ENCODE measurements around the gene KRTAP10-4.
"Not testable (repeated sequence)": the region's sequence is repeated elsewhere in the genome, so short reads cannot be mapped to it uniquely, and the experiment has no call there.

Gene KRTAP10-4

DNA sequence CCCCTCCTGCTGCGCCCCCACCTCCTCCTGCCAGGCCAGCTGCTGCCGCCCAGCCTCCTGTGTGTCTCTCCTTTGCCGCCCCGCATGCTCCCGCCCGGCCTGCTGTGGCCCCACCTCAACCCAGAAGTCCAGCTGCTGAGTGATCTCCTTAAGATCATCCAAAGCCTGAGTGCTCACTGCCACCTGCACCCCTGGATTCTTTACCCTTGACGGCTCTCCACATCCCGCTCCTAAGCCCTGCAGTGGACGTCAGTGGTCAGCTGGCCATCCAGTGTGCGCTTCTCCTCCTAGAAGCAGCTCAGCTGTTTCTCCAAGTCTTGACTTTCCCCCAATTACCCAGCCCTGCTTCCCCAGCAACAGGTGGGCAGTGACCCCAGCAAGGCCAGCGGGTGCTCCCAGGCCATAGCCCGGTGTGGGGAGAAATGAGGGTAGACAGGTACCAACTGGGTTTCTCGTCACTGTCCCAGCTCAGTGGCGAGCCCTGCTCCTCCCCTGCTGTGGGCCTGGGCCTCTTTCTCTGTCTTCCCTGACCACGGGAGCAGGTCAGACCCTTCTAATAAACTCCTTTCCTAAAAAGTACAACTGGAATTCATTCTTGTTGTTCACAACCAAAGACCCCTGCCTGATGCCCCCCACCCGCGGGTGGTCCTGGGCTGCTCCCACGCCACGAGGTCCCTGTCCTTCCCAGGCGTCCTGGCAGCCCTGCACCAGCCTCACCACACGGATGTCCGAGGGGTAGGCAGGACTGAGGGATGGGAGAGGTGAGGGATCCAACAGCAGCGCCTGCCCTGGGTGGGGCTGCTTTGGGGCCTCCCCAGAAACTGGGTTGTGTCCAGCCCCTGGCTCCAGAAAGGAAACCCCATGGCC lies 28.3 kb downstream of the KRTAP10-4 start:
- DNase-seq: no peak

DNA sequence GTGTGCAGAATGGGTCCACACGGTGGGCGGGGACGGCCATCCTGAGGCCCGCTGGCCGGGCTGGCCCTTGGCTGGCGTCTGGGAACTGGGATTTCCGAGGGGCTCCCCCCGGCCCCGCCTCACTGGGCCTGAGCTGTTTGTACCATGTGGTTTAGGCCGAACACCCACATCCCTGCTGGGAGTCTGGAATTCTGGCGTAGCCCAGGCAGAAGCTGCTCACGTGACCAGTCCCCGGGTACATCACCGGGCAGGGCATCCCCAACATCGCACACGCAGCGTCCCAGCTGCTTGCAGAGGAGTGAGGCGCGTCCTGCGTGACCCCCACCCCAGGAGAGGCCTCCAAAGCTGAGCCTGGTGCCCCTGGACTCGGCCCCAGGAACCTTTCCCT lies 28.9 kb downstream of the KRTAP10-4 start:
- no peak for DNase-seq

DNA sequence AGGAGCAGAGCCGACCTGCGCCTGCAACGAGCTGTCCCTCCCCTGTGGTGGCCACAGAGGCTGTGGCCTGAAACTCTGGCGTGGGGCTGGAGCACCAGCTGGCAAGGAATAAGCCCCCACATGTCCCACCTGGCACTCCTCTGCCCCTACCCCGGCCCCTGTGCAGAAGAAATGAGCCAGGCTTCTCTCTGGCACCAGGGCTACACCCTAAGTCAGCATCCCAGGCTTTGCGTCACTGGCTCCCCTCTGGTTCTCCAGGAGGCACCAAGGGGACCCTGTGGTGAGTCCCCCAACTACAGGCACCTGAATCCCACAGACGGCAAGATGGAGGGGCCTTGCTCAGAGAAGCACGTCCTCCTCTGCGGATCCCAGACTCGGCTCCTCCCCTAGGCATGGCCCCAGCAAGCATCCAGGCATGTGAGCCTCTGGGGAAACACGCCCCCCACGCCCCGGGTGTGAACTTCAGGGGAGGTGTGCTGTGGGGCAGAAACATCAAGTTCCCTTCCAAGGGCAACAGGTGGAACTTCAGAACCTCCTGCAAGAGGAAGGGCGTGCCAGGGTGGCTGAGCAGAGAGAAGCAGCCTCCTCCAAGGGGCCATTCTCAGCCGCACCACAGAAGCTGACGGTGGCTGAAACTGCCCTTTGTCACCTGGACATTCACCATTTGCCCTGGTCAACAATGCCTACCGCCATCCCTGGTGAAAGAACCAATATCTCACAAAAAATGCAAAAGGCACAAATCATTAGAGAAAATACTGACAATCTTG lies 29.8 kb downstream of the KRTAP10-4 start:
- DNase-seq: no peak

DNA sequence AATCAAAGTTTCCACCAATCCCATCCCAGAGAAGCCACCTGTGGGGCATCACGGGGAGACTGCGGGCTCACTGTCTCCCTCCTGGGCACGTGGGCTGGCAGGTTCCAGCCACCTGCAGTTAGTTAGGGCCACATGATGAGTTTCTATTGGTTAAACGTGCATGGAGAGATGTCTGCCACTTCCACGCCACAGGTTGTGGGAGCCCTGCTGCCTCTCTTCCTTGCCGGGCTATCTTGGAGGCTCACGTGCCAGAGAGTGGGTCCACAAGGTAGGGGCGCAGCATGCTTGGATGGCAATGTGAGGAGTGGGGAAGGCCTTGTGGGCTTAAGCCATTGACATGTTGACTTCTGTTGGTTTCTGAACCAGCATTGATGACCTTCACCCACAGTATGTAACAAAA lies 30.4 kb downstream of the KRTAP10-4 start:
- DNase-seq: no peak

DNA sequence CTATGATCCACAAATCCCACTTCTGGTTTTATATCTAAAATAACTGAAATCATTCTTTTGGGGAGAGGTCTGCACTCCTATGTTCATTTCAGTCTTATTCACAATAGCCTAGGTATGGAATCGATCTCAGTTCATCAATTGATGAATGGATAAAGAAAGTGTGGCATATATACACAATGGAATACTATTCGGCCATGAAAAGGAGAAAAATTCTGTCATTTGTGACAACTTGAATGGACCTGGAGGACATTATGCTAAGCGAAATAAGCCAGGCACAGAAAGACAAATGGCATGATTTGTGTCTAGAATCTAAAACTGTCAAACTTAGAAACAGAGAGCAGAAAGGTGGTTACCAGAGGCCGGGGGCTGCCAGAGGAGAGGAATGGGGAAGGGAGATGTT lies 33.0 kb downstream of the KRTAP10-4 start:
- DNase-seq: no peak

DNA sequence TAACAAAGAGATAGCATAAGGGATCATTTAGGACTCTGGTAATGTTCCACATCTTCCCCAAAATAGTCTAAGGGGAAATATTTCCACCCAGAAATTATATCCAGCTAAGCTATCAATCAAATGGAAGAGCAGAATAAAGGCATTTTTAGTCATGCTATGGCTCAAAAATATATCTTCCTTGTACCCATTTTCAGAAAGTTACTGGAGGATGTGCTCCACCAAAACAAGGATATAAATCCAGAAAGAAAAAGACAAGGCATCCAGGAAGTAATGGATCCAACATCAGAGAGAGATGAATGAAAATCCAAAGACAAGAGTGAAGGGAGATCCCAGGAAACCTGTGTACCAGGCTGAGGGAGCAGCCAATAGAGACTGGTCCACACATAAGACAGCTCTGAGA lies 35.7 kb downstream of the KRTAP10-4 start:
- no peak for DNase-seq

DNA sequence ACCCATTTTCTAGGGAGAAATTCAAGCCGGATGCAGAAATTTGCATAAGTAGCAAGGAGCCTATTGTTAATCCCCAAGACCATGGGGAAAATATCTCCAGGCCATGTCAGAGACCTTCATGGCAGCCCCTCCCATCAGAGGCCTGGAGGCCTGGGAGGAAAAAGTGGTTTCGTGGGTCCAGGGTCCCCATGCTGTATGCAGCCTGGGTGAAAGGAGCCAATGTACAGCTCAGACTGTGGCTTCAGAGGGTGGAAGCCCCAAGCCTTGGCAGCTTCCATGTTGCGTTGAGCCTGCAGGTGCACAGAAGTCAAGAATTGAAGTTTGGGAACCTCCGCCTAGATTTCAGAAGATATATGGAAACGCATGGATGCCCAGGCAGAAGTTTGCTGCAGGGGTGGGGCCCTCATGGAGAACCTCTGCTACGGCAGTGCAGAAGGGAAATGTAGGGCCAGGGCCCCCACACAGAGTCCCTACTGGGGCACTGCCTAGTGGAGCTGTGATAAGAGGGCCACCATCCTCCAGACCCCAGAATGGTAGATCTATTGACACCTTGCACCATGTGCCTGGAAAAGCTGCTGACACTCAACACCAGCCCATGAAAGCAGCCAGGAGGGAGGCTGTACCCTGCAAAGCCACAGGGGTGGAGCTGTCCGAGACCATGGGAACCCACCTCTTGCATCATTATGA lies 36.8 kb downstream of the KRTAP10-4 start:
- DNase-seq: not testable (repeated sequence)

DNA sequence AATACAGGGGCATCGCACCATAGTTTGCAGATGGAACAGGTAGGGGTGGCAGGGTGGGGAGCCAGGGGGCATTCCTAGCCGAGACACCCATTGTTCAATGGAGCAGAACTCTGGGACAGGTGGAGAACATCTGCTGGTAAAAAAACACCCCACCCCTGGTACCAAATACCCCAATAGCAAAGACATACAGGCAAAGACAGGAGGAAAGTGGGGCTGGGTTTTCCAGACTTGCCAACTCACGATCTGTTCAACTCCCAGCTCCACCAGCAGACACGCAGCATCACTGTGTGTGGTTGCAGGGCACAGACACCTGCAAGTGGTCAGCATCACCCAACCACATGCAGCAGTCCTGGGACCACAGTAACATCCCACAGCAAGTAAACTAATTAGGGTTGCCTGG lies 38.0 kb downstream of the KRTAP10-4 start:
- no peak for DNase-seq

DNA sequence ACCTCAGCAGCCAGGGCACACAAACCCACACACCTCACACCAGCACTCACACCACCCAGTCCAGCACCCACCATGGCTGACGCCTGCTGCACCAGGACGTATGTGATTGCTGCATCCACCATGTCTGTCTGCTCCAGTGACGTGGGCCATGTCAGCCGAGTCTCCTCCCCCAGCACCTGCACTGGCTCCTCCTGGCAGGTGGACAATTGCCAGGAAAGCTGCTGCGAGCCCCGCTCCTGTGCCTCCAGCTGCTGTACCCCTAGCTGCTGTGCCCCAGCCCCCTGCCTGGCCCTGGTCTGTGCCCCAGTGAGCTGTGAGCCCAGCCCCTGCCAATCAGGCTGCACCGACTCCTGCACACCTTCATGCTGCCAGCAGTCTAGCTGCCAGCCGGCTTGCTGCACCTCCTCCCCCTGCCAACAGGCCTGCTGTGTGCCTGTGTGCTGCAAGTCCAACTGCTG lies 38.5 kb downstream of the KRTAP10-4 start, which contains the start of gene KRTAP10-8:
TSS of gene KRTAP10-8 (plus strand) at position 51 of the 458 bp plus-strand sequence. CDS start at position 73, 22 bp downstream.
- no peak for DNase-seq

DNA sequence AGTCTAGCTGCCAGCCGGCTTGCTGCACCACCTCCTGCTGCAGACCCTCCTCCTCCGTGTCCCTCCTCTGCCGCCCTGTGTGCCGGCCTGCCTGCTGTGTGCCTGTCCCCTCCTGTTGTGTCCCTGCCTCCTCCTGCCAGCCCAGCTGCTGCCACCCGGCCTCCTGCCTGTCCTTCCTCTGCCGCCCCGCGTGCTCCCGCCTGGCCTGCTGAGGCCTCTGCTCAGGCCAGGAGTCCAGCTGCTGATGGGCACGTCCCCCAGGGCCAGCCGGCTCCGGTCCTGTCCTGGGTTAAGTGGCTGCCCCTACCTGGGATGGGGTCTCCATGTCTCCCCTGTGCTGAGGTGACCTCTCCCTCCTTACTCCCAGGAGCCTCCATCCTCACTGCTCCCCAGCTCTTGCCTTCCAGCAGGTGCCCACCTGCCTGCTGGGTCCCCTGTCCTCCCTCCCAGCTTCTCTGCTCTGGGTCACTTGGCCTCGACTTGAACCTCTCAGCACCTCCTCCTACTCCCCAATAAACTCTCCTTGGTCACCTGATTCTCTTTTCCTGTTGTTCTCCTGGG lies 39.2 kb downstream of the KRTAP10-4 start:
- no peak for DNase-seq

DNA sequence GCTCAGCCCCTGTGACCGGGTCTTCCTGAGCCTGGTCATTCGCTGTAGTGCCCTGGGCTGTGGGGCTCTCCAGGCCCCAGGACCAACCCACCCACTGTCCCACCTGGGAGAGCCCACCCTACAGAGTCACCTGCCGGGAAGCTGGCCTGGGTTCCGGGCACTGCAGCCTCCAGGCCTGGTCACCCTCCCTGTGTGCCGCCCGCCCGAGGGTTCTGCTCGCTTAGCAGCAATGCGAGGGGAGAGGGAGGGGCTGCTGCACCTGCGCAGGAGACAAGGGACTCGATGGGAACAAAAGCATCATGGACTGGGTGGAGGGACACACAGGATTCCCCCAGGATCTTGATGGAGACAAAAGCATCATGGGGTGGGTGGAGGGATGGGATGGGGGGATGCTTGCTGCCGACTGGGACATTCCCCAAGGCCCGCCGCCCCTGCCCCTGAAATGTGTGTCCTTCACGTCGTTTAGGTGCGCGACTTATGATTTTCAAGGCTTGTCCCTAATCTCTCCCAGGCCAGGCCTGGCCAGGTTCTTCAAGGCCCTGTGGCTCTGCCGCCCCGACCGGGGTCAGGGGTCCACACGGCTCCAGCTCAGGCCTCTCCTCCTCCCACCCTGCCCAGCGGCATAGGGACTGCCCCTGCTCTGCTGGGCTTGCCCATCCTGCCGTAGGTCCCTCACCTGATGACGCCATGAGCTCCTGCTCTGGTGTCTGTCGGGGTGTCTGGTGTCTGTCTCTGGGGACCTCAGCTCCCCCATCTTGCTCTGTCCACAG lies 40.0 kb downstream of the KRTAP10-4 start:
- DNase-seq: no peak

DNA sequence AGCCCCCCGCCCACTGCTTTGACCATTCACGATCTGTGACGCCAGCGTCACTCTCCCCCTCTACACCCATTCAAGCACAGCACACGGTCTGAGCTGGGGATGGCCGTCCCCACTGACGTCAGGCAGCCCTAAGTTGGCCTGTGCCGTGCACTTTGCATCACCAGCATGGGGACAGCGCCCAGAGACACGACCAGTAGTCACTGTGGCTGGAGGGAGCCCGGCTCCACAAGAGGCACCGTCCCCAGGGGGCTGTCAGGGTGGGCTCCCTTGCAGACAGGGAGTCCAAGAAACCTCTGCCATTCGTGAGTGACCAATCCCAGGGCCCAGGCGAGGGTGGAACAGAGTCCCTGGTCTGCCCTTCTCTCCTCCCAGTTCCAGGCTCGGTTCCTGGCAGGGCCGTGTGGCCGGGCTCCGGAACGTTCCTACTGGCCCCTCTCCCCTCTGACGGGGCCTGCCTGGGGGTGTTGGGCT lies 40.7 kb downstream of the KRTAP10-4 start:
- no peak for DNase-seq

DNA sequence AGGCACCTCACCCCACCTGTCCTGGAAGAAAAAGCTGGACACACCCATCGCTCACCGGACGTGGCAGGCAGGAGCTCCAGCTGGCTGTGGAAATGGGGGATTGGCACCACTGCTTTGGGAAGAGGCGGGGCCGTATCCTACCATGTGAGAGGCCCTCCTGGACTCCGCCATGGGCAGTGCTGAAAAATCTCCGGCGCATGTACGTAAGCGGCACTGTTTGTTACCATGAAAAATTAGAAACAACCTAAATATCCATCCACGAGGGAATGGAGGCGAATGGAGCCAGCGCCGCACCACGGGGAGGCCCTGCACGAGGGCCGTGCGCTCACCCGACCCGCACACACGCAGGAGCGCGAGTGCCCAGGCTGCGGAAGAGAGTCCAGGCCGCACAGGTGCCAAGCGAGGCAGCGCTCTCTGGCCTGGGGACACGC lies 41.4 kb downstream of the KRTAP10-4 start:
- no peak for DNase-seq

DNA sequence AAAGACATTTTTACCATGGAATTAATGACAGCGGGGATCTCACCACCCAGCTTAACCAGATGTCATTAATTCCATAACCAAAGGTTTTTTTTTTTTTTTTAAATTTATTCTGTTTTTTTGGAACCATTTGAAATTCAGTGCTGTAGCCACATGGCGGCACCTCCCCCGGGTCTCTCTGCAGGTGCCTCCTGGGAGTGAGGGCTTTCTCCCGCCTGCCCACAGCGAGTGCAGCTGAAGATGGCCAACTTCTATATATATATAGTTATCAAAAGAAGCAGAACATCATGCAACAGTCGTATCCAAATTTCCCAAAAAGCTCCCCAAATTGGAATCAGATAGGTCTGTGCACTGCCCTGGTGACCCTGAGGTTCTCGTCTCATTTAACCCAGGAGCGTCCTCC lies 41.9 kb downstream of the KRTAP10-4 start:
- no peak for DNase-seq

DNA sequence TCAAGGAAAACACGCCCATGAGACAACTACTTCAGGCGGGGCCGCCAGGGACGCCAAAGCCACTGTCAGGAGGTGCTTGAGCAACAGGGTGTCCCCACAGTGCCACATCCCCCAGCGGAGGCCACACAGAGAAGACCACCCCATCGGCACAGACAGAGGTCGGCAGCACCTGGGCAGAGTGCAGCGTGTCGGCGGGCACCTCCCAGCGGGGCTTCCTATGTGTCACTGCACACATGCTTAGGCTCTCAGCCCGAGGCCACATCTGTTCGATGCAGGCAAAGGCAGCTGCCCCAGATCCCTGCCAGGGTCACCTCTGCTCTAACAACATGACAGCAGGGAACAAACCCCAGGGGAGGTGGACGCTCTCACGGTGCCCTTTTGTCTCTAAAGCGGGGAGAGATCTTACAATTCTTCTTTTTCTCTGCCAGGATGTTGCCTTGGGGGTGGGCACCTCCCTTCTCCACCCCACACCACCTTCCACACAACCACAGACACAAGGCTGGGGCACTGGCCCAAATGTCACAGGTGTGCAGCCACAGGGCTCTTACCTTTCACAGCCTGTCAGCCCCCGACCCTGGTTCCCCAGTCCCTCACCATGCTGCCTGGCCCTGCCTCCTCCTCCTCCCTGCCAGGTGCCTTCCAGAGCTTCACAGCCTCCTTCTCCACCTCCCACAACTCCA lies 42.5 kb downstream of the KRTAP10-4 start:
- no peak for DNase-seq

DNA sequence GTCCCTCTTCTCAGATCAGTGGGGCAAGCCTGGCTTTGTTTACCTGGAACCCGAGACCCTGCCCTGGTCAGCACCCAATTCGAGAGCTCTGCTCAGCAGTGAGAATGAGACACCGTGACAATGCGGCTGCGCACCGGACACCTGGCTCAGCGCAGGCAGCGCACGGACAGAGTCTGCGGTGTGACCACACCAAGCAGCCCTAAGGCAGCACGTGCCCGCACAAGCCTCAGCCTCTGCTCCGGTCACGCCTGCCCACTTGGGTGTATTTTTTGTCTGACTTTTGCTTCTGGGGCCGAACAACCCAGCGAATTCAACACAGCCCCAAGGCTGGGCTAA lies 43.0 kb downstream of the KRTAP10-4 start:
- no peak for DNase-seq

DNA sequence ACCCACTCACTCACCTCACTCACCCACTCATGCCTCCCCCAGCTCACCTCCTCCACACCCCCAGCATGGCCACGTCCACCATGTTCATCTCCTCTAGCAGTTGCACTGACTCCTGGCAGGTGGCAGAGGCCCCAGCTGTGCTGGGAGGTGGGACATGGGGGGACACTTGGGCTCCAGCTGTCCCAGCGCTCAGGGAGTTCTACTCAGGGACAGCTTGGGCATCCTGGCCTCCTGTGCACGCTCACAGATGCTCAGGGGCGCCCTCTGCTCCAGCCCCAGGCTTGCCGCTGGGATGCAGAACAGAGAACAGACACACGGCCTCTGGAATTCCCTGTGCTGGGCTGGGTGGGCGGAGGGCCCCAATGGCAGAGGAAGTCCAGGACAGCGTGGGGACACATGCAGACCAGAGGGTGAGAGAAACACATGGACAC lies 43.6 kb downstream of the KRTAP10-4 start:
- DNase-seq: no peak

DNA sequence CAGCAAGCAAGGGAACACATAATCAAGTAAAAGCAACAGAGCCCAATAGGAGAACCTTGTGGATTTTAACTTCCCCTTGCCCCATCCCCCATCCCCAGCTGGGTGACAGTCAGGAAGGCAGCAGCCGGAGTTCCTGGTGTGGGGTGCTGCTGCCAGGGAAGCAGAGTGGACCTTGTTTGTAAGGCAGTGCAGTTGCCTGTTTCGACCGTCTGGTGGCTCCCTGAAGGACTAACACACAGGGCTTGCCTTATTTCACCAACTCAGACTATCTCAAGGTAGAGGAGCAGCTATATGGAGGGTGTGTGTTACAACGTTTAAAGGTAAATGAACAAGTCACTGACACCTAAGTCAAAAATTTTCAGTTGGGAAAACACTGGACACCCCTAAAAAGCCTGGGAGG lies 45.0 kb downstream of the KRTAP10-4 start:
- no peak for DNase-seq

DNA sequence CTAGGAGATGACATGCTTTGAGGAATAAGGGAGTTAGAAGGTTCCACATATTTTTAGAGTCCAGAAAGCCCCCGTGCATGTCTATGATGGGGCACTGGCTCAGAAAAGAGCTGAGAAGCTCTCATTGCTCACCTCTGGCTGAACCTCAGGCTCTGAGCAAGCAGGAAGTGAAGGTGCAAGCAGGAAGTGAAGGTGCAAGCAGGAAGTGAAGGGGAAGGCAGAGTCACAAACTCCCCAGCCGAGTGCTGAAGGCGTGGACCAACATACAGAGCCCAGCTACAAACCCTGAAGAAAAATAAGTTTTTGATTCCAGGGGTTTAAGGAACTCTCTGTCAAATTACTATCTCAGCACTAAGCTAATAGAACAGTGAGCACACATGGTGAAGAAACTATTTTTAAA lies 45.4 kb downstream of the KRTAP10-4 start:
- DNase-seq: no peak

DNA sequence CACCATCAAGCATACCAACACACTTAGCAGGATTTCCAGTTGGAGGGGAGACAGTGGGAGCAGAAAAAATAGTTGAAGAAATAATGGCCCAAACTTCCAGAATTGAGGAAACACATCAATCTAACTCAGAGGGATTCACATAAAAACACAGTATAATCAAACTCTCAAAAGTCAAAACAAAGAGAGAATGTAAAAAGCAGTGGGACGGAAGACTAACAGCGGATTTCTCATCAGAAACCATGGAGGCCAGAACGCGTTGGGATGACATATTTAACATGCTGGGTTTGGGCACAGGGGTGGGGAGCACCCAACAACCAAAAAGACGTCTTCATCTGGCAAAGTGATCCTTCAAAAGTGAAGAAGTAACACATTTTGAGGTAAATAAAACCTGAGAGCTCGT lies 46.4 kb downstream of the KRTAP10-4 start:
- no peak for DNase-seq

DNA sequence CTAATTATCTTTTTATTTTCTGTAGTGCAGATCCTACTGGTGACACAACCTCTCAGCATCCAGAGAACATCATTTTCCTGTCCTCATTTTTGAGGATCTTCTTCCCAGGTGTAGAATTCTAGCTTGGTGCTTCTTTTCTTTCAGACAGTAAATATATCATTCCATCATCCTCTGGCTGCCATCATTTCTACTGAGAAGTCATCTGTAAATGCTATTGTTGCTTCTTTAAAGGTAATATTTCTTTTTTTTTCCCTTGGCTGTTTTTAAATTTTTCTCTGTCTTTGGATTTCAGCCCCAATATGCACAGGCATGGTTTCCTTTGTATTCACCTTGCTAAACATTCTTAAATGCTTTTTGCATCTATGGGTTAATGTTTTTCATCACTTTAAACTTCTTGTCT lies 50.0 kb downstream of the KRTAP10-4 start:
- DNase-seq: no peak

All from SIG-M5 (cell line).